ENCODE measurements around the gene VAMP3. TPM values are rescaled to one million over a fixed set of nuclear protein-coding genes. Genes with fewer than 3 reads are reported as not detected.
A peak's percentile ranks its signal among the peaks of the same experiment; 100 is the strongest.

VAMP3 gene
- total and polyA plus RNA-seq, 9 of the 15 experiments (the other 6 are each of a cell fraction or from before 2014, with no cell fraction given) = 27.1 to 71.3 (median 47.5) TPM

DNA sequence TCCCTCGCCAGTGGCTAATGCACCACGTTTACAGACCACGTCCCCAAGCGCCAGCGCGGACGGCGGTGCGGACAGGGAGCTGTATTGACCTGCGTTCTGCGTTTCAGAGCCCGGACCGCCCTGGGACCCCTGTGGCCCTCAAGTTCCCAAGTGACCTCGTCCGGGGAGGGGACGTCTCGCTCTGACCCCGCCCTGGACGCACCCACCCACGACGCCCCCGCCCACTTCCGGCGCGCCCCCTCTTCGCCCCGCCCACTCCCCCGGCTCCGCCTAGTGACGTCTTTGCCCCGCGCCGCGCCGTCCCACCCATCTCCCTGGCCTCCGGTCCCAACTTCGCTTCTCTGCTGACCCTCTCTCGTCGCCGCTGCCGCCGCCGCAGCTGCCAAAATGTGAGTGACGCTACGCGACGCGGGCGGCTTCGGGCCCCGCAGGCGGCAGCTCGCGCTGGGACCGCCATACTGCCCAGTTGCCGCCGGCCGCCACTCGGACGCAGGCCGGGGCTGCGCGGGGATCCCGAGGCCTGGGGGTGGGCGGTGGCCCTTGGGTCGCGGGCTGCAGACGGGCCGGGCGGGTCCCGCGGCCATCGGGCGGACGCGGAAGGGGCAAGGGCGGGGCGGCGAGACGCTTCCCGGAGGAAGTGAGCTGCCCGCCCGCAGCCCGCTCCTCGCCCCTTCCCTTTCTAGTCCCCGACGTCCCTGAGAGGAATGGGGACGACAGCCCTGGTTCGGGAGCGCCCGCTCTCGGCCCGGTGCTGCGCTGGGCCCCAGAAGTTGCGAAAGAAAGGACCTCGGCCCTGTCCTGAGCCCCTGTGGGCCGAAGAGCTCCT, at the start of gene VAMP3 (continued):
- TF ChIP-seq, protein P1, sequence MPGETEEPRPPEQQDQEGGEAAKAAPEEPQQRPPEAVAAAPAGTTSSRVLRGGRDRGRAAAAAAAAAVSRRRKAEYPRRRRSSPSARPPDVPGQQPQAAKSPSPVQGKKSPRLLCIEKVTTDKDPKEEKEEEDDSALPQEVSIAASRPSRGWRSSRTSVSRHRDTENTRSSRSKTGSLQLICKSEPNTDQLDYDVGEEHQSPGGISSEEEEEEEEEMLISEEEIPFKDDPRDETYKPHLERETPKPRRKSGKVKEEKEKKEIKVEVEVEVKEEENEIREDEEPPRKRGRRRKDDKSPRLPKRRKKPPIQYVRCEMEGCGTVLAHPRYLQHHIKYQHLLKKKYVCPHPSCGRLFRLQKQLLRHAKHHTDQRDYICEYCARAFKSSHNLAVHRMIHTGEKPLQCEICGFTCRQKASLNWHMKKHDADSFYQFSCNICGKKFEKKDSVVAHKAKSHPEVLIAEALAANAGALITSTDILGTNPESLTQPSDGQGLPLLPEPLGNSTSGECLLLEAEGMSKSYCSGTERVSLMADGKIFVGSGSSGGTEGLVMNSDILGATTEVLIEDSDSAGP (CRISPR knock-in tag; IDR thresholded peaks at IDR 0.05) = no peak
- TF ChIP-seq MBD1 (CRISPR knock-in tag; IDR thresholded peaks at IDR 0.05) (no peak), KDM2B (CRISPR knock-in tag; IDR thresholded peaks at IDR 0.05) (0 out of 2 replicates have a peak, but pooled peaks have one; percentile 11), KLF13 (tag; IDR thresholded peaks at IDR 0.05; ENCODE audit: borderline replicate concordance, low read depth) (peak; percentile 87), ZBTB26 (CRISPR knock-in tag; IDR thresholded peaks at IDR 0.05) (no peak), ZNF740 (CRISPR knock-in tag; IDR thresholded peaks at IDR 0.05) (no peak; the same call in none of the 2 replicates), ZNF740 (tag; IDR thresholded peaks at IDR 0.05) (no peak), SNRNP70 (optimal IDR thresholded peaks at IDR 0.05; ENCODE audit: low read depth, low read length) (no peak), CCNT2 (IDR thresholded peaks at IDR 0.05; ENCODE audit: borderline replicate concordance, extremely low read depth, insufficient read length, low read depth, low read length) (peak; percentile 39), ZNF277 (CRISPR knock-in tag; IDR thresholded peaks at IDR 0.05; ENCODE audit: borderline replicate concordance) (no peak), YY1 (IDR thresholded peaks at IDR 0.05; ENCODE audit: borderline replicate concordance in 1 of 3, control insufficient read depth in 1 of 3, extremely low read depth in 1 of 3, insufficient read depth in 3 of 3, insufficient read length in 1 of 3, insufficient replicate concordance in 2 of 3, low read depth in 1 of 3, low read length in 2 of 3) (peak in 2 of 3 experiments; percentile 48 to 78)
- TF ChIP-seq, protein P2, sequence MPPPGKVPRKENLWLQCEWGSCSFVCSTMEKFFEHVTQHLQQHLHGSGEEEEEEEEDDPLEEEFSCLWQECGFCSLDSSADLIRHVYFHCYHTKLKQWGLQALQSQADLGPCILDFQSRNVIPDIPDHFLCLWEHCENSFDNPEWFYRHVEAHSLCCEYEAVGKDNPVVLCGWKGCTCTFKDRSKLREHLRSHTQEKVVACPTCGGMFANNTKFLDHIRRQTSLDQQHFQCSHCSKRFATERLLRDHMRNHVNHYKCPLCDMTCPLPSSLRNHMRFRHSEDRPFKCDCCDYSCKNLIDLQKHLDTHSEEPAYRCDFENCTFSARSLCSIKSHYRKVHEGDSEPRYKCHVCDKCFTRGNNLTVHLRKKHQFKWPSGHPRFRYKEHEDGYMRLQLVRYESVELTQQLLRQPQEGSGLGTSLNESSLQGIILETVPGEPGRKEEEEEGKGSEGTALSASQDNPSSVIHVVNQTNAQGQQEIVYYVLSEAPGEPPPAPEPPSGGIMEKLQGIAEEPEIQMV (tag; conservative IDR thresholded peaks at IDR 0.05; ENCODE audit: low read depth) = peak; percentile 80
- TF ChIP-seq, protein P3, sequence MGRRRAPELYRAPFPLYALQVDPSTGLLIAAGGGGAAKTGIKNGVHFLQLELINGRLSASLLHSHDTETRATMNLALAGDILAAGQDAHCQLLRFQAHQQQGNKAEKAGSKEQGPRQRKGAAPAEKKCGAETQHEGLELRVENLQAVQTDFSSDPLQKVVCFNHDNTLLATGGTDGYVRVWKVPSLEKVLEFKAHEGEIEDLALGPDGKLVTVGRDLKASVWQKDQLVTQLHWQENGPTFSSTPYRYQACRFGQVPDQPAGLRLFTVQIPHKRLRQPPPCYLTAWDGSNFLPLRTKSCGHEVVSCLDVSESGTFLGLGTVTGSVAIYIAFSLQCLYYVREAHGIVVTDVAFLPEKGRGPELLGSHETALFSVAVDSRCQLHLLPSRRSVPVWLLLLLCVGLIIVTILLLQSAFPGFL (CRISPR knock-in tag; IDR thresholded peaks at IDR 0.05) = 0 out of 2 replicates have a peak, but pooled peaks have one; percentile 34
